Uterus (tissue), 2 donors: Measurements from ENCODE around the gene ZNF695.

Source experiments
- CTCF ChIP-seq, 4 experiments: fragments of 200-600 bp in 2 of 4; fragments of 450-650 bp in 2 of 4; sonication (generic) in 2 of 4; IDR thresholded peaks; one replicate each; pipeline ENCODE4 v1.5.1; 2016 to 2019; ENCODE audit warnings: antibody characterized with exemption in 4 of 4, mild to moderate bottlenecking in 2 of 4, moderate library complexity in 1 of 4
- POLR2A ChIP-seq, 2 donors: fragments of 450-650 bp; IDR thresholded peaks; one replicate each; pipeline ENCODE4 v1.6.1; 2016; ENCODE audit warnings: antibody characterized with exemption in 2 of 2, mild to moderate bottlenecking in 1 of 2, moderate library complexity in 1 of 2

- no peak for TF ChIP-seq POLR2A (IDR thresholded peaks at IDR 0.05)
- no peak for TF ChIP-seq CTCF (IDR thresholded peaks at IDR 0.05)
Measured at GRCh38 chr1:247056071-247056470, 48.2 kb upstream of the ZNF695 start.
